MM.1S (cell line): ENCODE measurements around the gene GARNL3.

Experiments
- CTCF ChIP-seq: fragments of 300-600 bp; sonication (generic); IDR thresholded peaks from 2 replicates; pipeline ENCODE4 v1.5.1; 2016; ENCODE audit warnings: antibody characterized with exemption, low read length, mixed read lengths
- EZH2 ChIP-seq: fragments of 300-600 bp; sonication (generic); optimal IDR thresholded peaks from 2 replicates; pipeline ENCODE3; 2017; ENCODE audit warnings: low read depth, mild to moderate bottlenecking, antibody characterized with exemption, low read length, mixed read lengths
- EZH2phosphoT487 ChIP-seq: fragments of 300-600 bp; sonication (generic); IDR thresholded peaks from 2 replicates; pipeline ENCODE4 v1.6.1; 2018; ENCODE audit warnings: antibody characterized with exemption, low read length

GRCh38 chr9:127244609-127245601, 19.7 kb upstream of the GARNL3 start:
- TF ChIP-seq CTCF (no peak), EZH2 (no peak), EZH2phosphoT487 (no peak)
